SW480 (cell line): ENCODE data around the gene C14orf180.

Source experiments
- DNase-seq: peaks from one replicate; pipeline ENCODE4 v3.0.0-alpha.2; 2016; ENCODE audit warnings: low spot score

The C14orf180 gene

DNA sequence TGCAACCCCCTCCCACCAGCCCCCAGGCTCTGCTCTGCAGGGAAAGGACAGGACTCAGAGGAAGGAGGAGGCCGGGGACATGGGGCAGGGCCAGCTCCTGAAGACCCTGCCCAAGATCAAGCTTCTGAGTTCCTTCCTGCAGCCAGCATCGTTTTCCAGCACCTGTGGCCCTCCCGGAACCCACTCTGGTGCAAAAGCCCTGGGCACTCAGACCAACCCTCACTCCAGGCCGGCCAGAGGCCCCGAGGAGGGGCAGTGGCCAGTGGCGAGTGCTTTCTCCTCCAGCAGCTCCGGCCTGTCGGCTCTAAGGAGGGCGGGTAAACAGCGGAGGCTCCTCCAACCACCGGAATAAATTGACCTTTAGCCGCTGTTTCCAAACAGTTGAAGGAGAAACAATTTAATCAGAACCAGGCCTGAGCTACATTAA lies 14.2 kb downstream of the C14orf180 start:
- no peak for DNase-seq

DNA sequence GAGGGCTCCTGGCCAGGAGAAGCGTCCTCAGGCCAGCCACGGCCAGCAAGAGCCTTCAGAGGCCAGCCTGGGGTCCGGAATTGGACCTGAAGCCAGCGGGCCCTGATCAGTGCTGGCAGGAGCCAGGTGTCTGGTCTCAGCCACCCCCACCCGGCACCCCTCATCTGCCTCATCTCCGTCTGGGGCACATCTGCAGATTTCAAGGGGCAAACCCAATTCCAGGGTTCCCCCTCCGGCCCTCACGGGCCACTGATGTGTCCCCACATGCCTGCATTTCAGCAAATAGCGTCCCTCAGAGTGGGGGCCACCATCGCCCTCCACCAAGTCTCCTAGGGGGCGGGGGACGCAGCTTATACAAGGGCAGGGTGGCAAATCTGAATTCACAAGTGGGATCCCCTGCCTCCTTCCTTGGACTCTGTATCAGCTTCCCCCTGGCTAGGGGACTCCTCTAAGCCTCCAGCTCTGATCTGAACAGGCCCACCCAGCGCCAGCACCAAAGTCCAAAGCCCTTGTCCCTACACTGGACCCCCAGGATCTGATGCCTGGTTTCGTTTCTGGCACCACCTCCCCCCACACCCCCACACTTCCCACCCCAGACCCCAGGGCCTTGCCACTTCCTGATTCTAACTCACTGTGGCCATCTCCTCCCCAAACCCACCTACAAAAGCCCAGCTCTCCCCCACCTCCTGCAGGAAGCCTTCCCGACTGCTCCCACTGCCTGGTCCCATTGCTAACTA lies 14.9 kb downstream of the C14orf180 start:
- no peak for DNase-seq

DNA sequence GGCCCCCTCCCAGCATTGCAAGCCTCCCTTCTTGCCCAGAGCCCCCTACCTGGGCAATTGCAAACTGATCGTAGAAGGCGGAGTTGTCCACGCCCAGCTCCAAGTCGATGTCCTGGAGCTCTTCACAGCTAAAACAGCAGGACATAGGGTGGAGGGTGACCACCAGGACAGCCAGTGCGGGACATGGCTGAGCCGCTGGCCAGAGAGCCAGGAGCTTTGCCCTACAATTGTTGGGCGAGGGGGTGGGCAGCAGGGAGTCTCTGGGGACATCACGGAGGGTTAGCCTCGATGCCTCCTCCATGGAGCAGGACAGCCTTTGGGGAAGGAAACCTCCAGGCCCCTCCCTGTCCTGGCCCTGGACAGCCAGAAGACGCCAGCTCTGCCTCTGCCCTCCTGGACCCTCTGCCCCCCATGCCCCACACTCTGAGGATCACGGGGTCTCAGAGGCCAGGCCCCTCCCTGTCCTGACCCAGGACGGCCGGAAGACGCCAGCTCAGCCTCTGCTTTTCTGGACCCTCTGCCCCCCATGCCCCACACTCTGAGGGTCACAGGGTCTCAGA lies 15.6 kb downstream of the C14orf180 start:
- DNase-seq: no peak

DNA sequence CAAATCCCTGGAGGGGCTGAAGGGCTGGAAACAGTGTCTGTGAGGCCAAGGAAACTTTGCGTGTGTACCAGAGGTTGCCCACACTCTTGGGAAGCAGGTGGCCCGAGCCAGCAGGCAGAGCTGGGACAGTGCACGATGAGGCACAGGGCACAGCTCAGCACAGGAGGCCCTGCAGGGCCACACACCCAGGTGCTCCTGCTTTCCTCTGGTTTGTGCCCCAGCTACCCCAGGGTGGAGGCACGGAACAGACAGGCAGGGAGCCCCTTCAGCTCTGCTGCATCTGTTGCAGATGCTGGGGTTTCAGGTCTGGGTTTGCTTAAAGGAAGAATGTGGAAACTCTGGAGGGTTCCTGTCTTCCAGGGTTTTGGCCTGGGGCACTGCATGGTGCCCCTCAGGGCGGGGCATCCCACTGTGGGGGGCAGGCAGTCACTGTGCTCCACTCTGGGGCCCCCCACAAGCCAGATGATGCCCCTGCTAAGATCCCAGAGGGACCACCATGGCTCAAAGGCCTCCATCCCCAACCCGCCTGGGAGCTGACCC lies 16.4 kb downstream of the C14orf180 start:
- DNase-seq: no peak

GRCh38 chr14:104596451-104596918 lies 16.9 kb downstream of the C14orf180 start:
- DNase-seq: no peak

GRCh38 chr14:104596927-104597351 lies 17.4 kb downstream of the C14orf180 start:
- no peak for DNase-seq

- DNase-seq: no peak
Observed at GRCh38 chr14:104597576-104597975, 18.0 kb downstream of the C14orf180 start.

- no peak for DNase-seq
Observed at GRCh38 chr14:104598039-104598909, 18.7 kb downstream of the C14orf180 start.

GRCh38 chr14:104598910-104599273 lies 19.3 kb downstream of the C14orf180 start:
- DNase-seq: no peak

DNA sequence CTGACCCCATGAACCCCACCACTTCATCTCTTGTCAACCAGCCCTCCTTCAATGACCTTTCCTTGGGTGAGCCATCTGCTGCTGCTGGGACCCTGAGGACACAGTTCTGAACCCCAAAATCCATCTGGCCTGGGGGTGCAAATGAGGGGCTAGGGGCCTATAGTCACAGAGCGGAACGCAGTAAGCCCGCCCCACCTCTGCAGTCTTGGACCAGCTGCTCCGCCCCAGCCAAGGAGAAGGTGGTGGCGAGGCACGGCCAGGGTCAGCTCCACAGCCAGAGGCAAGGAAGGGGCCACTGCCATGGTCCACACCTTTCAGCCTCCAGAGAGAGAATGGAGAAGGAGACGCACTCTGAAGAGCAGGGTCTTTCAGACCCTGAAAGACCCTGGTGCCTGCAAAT lies 19.9 kb downstream of the C14orf180 start:
- DNase-seq: no peak

GRCh38 chr14:104600141-104600643 lies 20.6 kb downstream of the C14orf180 start:
- peak; percentile 46 for DNase-seq

DNA sequence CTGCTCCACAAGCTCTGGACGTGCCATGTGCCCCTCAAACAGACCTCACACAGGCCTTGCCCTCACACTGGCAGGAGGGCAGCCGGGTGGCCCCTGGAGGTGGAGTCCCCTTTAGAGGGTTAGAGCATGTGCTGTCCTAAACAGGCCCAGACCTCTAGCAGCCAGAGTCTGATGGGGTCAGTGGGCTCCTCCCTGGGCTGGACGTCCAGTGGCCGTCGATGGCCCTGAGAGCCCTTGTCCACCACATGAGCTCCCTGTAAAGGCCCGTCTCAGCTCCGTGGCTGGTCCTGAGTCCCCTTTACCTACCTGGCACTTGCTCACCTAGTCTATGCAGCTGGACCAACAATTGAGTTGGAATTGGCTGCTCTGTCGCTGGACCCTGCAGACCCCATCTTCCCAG lies 21.2 kb downstream of the C14orf180 start:
- DNase-seq: no peak

- DNase-seq: no peak
Observed at GRCh38 chr14:104601786-104602185, 22.2 kb downstream of the C14orf180 start.

DNA sequence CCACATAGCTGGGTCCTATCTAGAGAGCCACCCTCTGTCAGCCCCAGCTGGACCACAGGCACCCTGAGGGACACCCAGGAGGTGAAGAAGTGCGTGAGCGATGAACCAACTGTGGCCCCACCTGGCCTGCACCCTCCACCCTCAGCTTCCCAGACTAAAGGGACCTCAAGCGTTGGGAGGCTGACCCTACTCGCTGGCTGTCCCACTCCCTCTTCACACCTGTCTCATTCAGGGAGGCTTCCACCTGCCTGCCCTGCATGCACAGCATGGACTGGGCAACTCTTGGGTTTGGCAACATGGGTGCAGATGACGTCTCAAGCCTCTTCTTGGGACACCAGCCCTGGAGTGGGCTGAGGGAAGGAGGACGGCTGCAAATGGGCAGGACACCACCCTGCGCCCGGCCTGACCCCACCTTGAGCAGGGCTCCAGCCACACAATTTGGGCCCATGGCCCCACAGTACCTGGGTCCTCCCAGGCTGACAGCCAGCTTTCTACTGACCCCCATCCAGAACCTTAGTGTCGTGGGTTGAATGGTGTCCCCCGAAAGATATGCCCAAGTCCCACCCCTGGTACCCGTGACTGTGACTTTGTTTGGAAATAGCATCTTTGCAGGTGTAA lies 22.9 kb downstream of the C14orf180 start:
- DNase-seq: no peak

DNA sequence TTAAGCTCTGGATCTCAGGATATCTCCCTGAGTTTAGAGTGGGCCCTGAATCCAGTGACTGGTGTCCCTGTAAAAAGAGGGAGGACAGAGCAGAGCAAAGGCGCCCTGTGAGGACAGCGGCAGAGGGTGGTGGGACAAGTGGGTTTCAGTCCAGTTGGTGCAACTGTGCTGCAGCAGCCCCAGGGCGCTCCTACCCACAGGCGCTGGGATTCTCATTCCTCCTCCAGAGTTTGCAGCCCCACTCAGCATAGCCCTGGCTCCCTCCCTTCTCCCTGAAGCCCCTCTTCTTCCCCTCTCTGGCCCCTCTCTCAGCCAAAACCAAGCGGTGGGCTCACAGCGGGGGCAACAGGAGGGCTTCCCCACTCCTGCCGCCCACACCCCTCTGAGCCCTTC lies 23.4 kb downstream of the C14orf180 start:
- DNase-seq: no peak

- no peak for DNase-seq
Observed at GRCh38 chr14:104603711-104604401, 24.3 kb downstream of the C14orf180 start.

DNA sequence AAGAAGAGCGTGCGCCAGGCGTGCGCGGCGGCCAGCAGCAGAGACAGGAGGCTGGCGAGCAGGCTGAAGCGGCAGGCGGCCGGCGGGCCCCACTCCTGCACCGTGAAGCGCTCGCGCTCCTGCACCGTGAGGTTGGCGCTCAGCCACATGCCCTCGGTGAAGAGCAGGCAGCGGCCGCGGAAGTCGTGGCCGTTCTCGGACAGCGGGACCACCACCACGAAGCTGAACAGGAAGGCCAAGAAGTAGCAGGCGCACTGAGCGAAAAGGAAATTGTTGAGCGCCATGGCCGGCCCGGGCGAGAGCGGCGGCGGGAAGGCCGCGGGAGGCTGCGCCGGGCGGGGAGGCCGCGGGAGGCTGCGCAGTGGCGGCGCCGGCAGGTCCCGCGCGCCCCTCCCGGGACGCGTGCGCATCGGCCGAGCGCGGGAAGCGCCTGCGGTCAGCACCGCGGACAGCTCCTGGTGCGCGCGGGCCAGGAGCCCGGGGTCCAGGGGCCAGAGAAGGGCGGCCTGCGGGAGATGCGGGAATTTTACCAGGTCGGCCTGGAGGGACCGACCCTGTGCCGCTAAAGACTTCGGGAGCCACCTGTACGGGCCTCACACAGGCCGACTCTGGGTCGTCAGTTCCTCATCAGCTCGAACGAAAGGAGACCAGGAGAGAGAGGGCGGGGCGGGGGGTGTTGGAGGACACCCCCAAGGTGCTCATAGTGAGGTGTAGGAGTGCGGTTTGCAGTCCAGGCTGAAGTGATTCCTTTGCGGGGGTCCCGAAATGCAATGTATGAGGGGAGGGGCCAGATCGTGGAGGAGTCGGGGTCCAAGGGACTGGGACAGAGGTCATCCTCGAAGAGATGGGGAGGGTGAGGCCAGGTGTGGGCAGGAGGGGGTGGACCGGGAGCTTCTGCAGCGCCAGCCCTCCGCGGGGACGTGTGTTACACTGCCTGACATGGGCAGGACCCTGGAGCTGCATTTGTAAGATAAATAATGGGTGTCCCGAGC lies 25.2 kb downstream of the C14orf180 start, which contains the start of gene TMEM179:
Gene TMEM179 (minus strand): TSS at position 315 of the 992 bp plus-strand sequence. CDS start 31 bp downstream, at position 284.
- DNase-seq: no peak

DNA sequence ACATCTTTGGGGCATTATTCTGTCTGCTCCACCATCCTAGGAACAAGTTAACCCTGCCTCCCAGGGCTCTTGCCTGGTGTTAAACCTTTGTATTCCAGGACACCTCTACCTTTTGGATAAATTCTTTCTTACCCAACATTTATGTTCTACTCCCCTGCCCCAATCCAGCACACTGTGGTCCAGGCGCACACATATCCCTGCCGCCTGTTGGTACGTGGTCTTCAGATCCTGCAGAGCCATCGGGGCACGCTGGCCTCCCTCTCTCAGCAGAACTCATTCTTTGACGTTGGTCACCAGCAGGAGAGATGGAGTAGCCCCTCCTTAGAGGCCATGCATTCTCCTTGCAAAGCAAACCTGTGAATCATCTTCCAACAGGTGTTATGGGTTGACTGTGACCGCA lies 30.1 kb downstream of the C14orf180 start:
- DNase-seq: no peak

GRCh38 chr14:104610749-104611310 lies 31.3 kb downstream of the C14orf180 start:
- DNase-seq: no peak

- no peak for DNase-seq
Observed at GRCh38 chr14:104611881-104612280, 32.3 kb downstream of the C14orf180 start.
